HEK293 (cell line): ENCODE results near the gene CALHM4.
A peak's percentile ranks its signal among the peaks of the same experiment; 100 is the strongest.

ENCODE experiments used
- BCL11B ChIP-seq: fragments of 450-650 bp; formaldehyde crosslinking; IDR thresholded peaks from 2 replicates; pipeline ENCODE4 v1.5.1; 2016; ENCODE audit warnings: low read depth, missing biosample characterization, missing genetic modification characterization
- GFI1B ChIP-seq: fragments of 450-650 bp; formaldehyde crosslinking; IDR thresholded peaks from 2 replicates; pipeline ENCODE4 v1.5.1; 2016; ENCODE audit warnings: missing biosample characterization, missing genetic modification characterization
- GLI2 ChIP-seq: fragments of 450-650 bp; formaldehyde crosslinking; IDR thresholded peaks from 2 replicates; pipeline ENCODE4; 2017; ENCODE audit warnings: missing biosample characterization, missing genetic modification characterization, low read depth, borderline replicate concordance
- KLF10 ChIP-seq: fragments of 450-650 bp; IDR thresholded peaks from 2 replicates; pipeline ENCODE4 v1.5.1; 2018; ENCODE audit warnings: missing biosample characterization, mild to moderate bottlenecking, missing genetic modification characterization
- MYNN ChIP-seq: fragments of 450-650 bp; formaldehyde crosslinking; IDR thresholded peaks from 2 replicates; pipeline ENCODE4 v1.5.1; 2016; ENCODE audit warnings: missing biosample characterization, missing genetic modification characterization, borderline replicate concordance
- PBX3 ChIP-seq: sonication (generic); formaldehyde crosslinking; IDR thresholded peaks from 2 replicates; pipeline ENCODE4 v1.8.1; 2022; ENCODE audit warnings: mild to moderate bottlenecking, moderate library complexity, missing genetic modification reagents
- RBAK ChIP-seq: fragments of 450-650 bp; formaldehyde crosslinking; IDR thresholded peaks from 2 replicates; pipeline ENCODE4 v1.5.1; 2016; ENCODE audit warnings: missing biosample characterization, missing genetic modification characterization
- REPIN1 ChIP-seq: fragments of 450-650 bp; formaldehyde crosslinking; IDR thresholded peaks from 2 replicates; pipeline ENCODE4 v1.5.1; 2017; ENCODE audit warnings: missing biosample characterization, missing genetic modification characterization, low read depth
- SALL2 ChIP-seq: fragments of 450-650 bp; formaldehyde crosslinking; IDR thresholded peaks from 2 replicates; pipeline ENCODE4 v1.5.0; 2017; ENCODE audit warnings: missing biosample characterization, mild to moderate bottlenecking, missing genetic modification characterization, borderline replicate concordance
- TCF7L2 ChIP-seq: IDR thresholded peaks from 2 replicates; pipeline ENCODE4 v1.6.1; 2011; ENCODE audit warnings: low read depth, mild to moderate bottlenecking, inconsistent platforms, low read length, moderate library complexity, borderline replicate concordance
- TRIM28 ChIP-seq: IDR thresholded peaks from 2 replicates; pipeline ENCODE4 v1.6.1; 2011; ENCODE audit warnings: low read length, control low read depth, borderline replicate concordance
- ZFP69B ChIP-seq: fragments of 450-650 bp; formaldehyde crosslinking; IDR thresholded peaks from 2 replicates; pipeline ENCODE4 v1.5.1; 2016; ENCODE audit warnings: missing biosample characterization, missing genetic modification characterization
- ZNF174 ChIP-seq: fragments of 450-650 bp; formaldehyde crosslinking; IDR thresholded peaks from 2 replicates; pipeline ENCODE4 v1.5.0; 2017; ENCODE audit warnings: missing biosample characterization, mild to moderate bottlenecking, missing genetic modification characterization
- ZNF223 ChIP-seq: fragments of 450-650 bp; formaldehyde crosslinking; IDR thresholded peaks from 2 replicates; pipeline ENCODE4 v1.5.1; 2016; ENCODE audit warnings: missing biosample characterization, missing genetic modification characterization
- ZNF274 ChIP-seq, 2 experiments: fragments of 200-500 bp in 1 of 2; fragments of 450-650 bp in 1 of 2; sonication (Bioruptor generic) in 1 of 2; formaldehyde crosslinking in 1 of 2; IDR thresholded peaks; 2 replicates each; pipeline versions ENCODE4 v1.5.1 to v1.6.1; 2014 to 2016; ENCODE audit warnings: borderline replicate concordance in 1 of 2, inconsistent platforms in 1 of 2, low read length in 1 of 2, missing biosample characterization in 1 of 2, missing genetic modification characterization in 1 of 2
- ZNF366 ChIP-seq: fragments of 450-650 bp; formaldehyde crosslinking; conservative IDR thresholded peaks from 2 replicates; pipeline ENCODE4 v1.5.1; 2016; ENCODE audit warnings: missing biosample characterization, missing genetic modification characterization
- ZNF48 ChIP-seq: fragments of 450-650 bp; formaldehyde crosslinking; IDR thresholded peaks from 2 replicates; pipeline ENCODE4 v1.5.1; 2016; ENCODE audit warnings: missing biosample characterization, missing genetic modification characterization
- ZNF488 ChIP-seq: fragments of 450-650 bp; formaldehyde crosslinking; IDR thresholded peaks from 2 replicates; pipeline ENCODE4 v1.5.1; 2016; ENCODE audit warnings: missing biosample characterization, missing genetic modification characterization
- ZNF513 ChIP-seq: fragments of 450-650 bp; IDR thresholded peaks from 2 replicates; pipeline ENCODE4 v1.5.1; 2018; ENCODE audit warnings: missing biosample characterization, missing genetic modification characterization
- ZNF548 ChIP-seq: fragments of 450-650 bp; formaldehyde crosslinking; IDR thresholded peaks from 2 replicates; pipeline ENCODE4 v1.5.1; 2016; ENCODE audit warnings: missing biosample characterization, missing genetic modification characterization
- ZNF571 ChIP-seq: fragments of 450-650 bp; formaldehyde crosslinking; IDR thresholded peaks from 2 replicates; pipeline ENCODE4 v1.5.0; 2017; ENCODE audit warnings: missing biosample characterization, missing genetic modification characterization
- ZNF621 ChIP-seq: fragments of 450-650 bp; formaldehyde crosslinking; IDR thresholded peaks from 2 replicates; pipeline ENCODE4 v1.5.1; 2017; ENCODE audit warnings: missing biosample characterization, missing genetic modification characterization
- ZNF639 ChIP-seq: fragments of 450-650 bp; formaldehyde crosslinking; IDR thresholded peaks from 2 replicates; pipeline ENCODE4 v1.5.1; 2016; ENCODE audit warnings: missing biosample characterization, missing genetic modification characterization
- ZNF645 ChIP-seq: fragments of 450-650 bp; formaldehyde crosslinking; IDR thresholded peaks from 2 replicates; pipeline ENCODE4; 2016; ENCODE audit warnings: missing biosample characterization, missing genetic modification characterization
- ZNF704 ChIP-seq: fragments of 450-650 bp; formaldehyde crosslinking; IDR thresholded peaks from 2 replicates; pipeline ENCODE4 v1.5.1; 2016; ENCODE audit warnings: missing biosample characterization, missing genetic modification characterization
- ZNF768 ChIP-seq: fragments of 450-650 bp; formaldehyde crosslinking; IDR thresholded peaks from 2 replicates; pipeline ENCODE4 v1.5.1; 2018; ENCODE audit warnings: missing biosample characterization, mild to moderate bottlenecking, missing genetic modification characterization
- ZNF777 ChIP-seq: fragments of 450-650 bp; formaldehyde crosslinking; IDR thresholded peaks from 2 replicates; pipeline ENCODE4 v1.5.1; 2017; ENCODE audit warnings: missing biosample characterization, missing genetic modification characterization, borderline replicate concordance
- ZNF792 ChIP-seq: fragments of 450-650 bp; formaldehyde crosslinking; IDR thresholded peaks from 2 replicates; pipeline ENCODE4 v1.5.1; 2016; ENCODE audit warnings: missing biosample characterization, missing genetic modification characterization
- ZNF830 ChIP-seq: fragments of 450-650 bp; IDR thresholded peaks from 2 replicates; pipeline ENCODE4 v1.5.0; 2018; ENCODE audit warnings: missing biosample characterization, missing genetic modification characterization, low read depth, mild to moderate bottlenecking, moderate library complexity
- ZSCAN16 ChIP-seq: fragments of 450-650 bp; formaldehyde crosslinking; IDR thresholded peaks from 2 replicates; pipeline ENCODE4 v1.5.1; 2016; ENCODE audit warnings: missing biosample characterization, missing genetic modification characterization
- ZSCAN23 ChIP-seq: fragments of 450-650 bp; formaldehyde crosslinking; IDR thresholded peaks from 2 replicates; pipeline ENCODE4 v1.5.1; 2016; ENCODE audit warnings: missing biosample characterization, missing genetic modification characterization
- ZSCAN30 ChIP-seq: fragments of 450-650 bp; IDR thresholded peaks from 2 replicates; pipeline ENCODE4 v1.5.1; 2018; ENCODE audit warnings: missing biosample characterization, mild to moderate bottlenecking, missing genetic modification characterization, moderate library complexity

CALHM4 gene

GRCh38 chr6:116570856-116571682 lies 17.5 kb downstream of the CALHM4 start, which contains the start of gene RWDD1 (continued):
- TF ChIP-seq ZNF639 (tag by site-specific recombination) (peak; percentile 94), ZNF768 (tag by site-specific recombination) (no peak), ZNF513 (tag by site-specific recombination) (no peak), ZNF366 (tag by site-specific recombination) (peak; percentile 25; the same call in 1 of the 2 replicates), TCF7L2 (peak; percentile 29; the same call in 1 of the 2 replicates), ZSCAN30 (tag by site-specific recombination) (peak; percentile 80), ZNF571 (tag by site-specific recombination) (no peak), ZNF488 (tag by site-specific recombination) (no peak), ZNF621 (tag by site-specific recombination) (no peak), ZNF548 (tag by site-specific recombination) (no peak), REPIN1 (tag by site-specific recombination) (0 out of 2 replicates have a peak, but pooled peaks have one; percentile 16), MYNN (tag by site-specific recombination) (no peak), KLF10 (tag by site-specific recombination) (0 out of 2 replicates have a peak, but pooled peaks have one; percentile 65), ZNF48 (tag by site-specific recombination) (no peak), ZNF645 (no peak), PBX3 (CRISPR knock-in tag) (peak; percentile 92; the same call in 1 of the 2 replicates), ZNF274 (IDR thresholded peaks at IDR 0.05; ENCODE audit: low read length) (no peak), ZNF274 (tag by site-specific recombination; IDR thresholded peaks at IDR 0.05; ENCODE audit: borderline replicate concordance) (no peak), ZNF174 (tag by site-specific recombination) (no peak), RBAK (no peak), SALL2 (tag by site-specific recombination) (no peak), ZSCAN16 (no peak), GFI1B (tag by site-specific recombination) (no peak), ZFP69B (tag by site-specific recombination) (peak; percentile 34), GLI2 (tag by site-specific recombination) (no peak), TRIM28 (peak; percentile 97), BCL11B (no peak), ZNF223 (tag by site-specific recombination) (no peak), ZNF792 (tag by site-specific recombination) (no peak), ZSCAN23 (no peak; the same call in 1 of the 2 replicates), ZNF777 (tag by site-specific recombination) (no peak), ZNF830 (tag by site-specific recombination) (no peak), ZNF704 (tag by site-specific recombination) (peak; percentile 90)
